Limb (tissue), 2 donors: ENCODE data around the gene TTC9B.

Experiments
- DNase-seq, 2 donors: peaks; one replicate each; pipeline ENCODE4 v3.0.0-alpha.2; 2016; ENCODE audit errors: extremely low spot score in 2 of 2

Gene TTC9B

DNA sequence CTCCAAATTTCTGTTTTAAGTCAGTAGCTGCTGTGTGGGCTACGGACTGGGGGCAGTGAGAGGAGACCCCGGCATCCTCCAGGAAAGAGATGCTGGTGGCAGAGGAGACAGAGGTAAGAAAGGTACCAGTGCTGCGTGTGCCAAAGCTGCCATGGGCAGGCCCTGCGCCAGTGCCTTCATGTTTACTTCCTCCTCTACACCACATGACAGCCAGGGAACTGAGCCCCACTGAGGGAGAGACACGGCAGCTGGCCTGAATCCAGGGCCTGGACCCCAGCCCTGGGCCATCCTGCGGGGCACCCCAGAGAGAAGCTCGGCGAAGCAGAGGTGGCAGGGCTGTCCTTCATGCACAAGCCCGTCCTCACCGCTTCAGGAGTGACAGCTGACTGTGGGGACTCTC is 31.0 kb upstream of the TTC9B start:
- no peak for DNase-seq

DNA sequence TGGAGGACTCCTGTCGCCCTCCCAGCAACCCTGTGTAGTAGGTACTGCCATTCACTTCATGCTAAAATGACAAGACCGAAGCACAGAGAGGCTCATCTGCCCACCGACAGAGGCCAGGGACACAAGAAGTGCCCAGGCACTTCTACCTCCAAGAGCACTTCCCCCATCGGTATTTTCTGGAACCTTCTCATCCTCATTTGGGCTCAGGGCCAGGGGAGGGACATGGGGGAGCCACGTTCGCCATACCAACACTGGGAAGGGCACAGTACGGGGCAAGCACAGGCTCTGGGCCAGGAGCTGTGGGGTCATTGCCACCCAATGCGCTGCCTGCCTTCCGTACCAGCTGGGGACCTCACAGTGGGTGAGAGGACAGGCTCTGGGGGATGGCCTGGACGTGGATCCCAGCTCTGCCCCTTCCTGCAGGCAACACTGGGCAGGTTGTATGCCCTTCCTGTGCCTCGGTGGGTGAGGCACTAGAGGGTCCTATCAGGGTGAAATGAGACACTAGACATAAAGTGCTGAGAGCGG is 29.6 kb upstream of the TTC9B start:
- no peak for DNase-seq

DNA sequence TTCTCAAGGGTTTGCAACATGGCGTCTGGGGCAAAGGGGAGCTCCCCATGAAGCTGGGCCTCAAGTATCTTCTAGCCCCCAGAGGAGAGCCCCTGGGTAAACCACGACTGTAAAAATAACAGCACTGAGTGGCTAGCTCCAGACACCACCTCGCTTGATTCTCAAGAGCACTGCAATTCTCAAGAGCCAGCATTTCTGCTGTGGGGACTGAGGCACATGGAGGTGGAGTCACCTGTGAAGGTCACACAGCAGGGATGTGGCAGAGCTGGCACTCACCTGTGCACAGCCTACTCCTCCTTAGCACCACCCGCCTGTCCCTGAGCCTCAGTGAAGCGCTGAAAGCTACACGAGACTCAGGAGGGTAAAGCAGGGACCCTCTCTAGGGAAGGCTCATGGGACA is 29.0 kb upstream of the TTC9B start:
- no peak for DNase-seq

DNA sequence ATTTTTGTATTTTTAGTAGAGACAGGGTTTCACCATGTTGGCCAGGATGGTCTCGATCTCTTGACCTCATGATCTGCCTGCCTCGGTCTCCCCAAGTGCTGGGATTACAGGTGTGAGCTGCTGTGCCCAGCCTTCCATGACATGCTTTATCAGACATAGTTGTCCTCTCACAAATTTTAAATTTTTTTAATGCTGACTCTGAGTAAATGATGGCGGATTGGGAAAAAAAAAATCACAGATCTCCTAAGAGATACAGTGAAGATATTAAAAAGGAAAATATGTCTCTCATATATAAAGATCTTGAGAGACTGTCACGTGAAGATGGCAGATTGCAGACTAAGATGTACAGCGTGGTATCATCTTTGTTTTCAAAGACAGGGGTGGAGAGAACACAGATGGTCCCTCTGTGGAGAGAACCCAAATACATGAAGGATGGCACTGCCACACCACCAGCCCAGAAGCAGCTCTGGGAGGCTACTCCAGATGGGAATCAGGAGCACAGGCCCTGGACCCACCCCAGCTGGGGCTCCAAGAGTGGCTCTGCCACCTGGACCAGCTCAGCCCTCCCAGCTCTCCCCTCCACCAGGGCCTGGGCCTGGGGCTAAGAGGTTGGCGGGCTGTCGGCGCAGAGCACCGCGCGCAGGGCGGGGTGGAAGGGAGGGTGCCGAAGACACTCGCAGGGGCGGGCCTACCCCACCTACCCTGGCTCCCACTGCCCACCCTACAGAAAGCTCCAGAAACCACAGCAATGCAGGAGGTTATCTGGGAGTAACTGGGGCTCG is 28.3 kb upstream of the TTC9B start:
- no peak for DNase-seq

DNA sequence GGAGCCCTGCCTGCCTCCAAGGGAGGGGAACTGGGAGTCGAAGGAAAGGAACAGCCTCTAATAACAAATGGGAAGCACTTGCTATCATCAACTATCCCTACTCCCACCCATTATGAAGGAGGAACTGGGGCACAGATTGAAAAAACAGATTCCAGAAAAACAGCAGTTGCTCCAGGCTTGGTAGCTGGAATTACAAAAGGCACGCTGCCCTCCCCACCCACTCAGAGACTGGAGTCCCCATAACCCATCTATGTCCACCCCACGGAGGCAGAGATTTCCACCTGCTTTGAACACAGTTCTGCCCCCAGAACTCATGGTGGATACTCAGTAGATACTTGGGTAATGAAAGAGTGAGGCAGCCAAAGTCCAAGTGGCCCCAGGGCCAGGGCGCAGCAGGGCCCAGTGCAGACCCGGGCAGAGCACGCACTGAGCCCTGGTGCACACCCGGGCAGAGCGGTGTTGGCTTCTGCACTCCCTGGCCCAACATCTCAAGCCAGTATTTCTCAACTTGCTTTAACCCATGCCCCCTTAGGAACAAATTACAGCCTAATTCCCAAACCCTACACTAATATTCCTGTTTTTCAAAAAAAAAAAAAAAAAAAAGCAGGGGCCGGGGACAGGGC is 27.4 kb upstream of the TTC9B start:
- DNase-seq: no peak

DNA sequence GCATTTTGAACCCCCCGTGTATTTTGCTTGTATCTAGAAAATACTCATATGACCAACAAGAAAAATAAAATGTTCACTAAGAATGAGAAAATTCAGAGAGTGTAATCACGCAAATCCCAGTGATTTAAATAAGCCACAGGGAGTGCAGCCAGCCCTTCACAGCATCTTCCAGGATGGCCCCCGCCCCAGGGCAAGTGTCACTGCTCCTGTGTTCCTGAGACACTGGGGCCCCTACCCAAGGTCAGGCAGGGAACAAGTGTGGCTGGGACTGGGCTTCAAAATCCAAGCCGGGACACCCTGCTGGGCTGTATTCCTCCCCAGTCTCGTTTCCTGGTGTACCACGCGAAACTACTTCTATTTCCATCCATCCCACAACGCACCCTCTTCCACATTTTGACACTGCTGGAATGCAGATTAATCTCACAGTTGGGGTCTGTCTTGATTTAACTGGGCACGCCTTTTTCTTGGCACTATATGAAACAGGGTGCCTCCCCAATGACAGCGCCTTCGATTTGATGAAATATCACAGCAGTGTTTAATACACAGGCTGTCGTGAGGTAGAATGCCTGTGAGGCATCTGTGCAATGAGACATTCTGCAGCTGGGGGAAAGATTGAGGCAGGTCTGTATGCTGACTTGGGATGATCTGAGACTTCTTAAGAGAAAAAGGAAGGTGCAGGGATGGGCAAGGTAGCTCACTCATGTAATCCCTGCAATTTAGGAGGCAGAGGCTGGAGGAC is 26.6 kb upstream of the TTC9B start:
- DNase-seq: no peak

DNA sequence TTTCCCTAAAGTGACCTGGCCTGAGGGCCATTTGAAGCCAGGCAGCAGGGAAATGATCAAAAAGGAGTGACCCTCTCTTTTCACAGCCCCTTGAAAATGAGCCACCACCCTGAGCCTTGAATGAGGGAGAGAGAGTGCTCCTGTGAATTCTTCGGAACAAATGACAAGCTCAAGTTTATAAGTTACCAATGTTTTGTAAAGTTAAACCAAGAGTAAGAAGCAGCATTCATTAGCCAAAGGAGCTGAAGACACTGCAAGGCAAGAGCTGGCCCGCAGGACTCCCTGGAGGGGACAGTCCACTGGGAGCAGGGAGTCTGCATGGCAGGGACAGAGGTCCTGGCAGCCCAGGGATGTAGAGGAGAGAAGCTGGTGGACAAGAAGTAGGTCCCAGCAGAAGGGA is 25.0 kb upstream of the TTC9B start:
- no peak for DNase-seq

DNA sequence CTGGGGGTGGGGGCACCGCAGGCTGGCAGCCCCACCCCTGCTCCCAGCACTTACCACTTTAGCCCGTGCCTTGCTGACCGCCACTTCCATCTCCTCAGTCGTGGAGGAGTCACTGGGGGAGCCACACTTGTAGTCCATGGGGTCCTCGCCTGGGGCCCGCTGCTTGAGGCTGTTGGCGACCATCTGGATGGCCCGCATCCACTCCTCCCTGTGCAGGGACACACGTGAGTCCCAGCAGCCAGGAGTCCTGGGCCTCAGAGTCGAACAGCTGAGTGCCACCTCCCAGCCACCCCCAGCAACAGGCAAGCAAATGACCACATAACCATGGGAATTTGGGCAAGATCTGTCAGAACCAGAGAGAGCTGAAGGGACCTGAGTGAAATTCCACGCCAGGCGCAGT is 24.3 kb upstream of the TTC9B start:
- no peak for DNase-seq

DNA sequence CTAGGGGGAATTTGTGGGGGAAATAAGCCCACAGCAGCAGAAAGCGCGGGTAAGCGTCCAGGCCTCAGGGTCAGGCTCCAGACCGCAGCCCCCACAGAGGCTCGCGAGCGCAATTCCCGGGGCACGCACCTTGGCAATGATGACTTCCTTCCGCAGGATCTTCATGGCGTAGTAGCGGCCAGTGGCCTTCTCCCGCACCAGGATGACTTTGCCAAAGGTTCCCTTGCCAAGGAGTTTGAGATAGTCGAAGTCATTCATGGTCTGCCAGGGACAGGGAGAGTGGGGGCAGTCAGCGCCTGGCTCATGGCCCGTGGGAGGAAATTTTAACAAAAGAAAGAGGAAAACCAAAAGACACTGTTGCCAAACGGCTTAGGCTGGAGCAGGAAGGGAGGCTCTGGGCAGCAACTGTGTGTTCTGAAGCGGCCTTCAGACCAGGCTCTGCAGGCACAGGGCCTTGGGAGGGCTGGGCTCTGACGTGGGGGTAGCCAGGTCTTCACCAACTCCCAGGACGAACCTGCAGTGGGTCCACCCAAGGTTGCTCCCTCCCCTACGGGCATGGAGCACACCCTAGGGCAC is 23.7 kb upstream of the TTC9B start:
- no peak for DNase-seq

DNA sequence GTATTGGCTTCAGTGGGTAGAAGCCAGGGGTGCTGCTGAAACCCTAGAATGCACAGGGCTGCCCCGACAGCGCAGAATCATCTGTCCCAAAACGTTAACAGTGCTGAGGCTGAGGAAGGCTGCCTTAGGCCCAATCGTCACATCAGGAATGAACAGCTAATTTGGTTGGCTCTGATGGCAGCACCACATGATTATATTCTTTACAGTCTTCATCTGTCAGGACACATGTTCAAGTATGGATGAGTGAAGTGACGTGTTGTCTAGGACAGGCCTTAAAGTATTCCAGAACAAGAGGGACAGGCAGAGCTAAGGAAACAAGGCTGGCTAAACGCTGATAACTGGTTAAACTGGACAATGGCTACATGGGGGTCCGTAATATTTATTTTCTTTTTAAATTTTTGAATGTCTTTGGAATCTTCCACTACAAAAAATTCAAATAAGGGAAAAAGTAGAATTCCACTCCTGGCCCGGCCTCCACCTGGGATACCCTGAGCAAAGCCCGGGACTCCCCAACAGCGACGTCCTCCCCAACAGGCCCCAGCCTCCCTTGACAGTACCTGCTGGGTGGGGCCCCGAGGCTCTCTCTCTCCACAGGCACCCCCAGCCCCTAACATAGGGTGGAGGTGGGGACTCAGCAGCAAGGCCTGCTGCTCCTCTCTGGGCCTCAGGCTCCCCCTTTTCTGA is 23.1 kb upstream of the TTC9B start:
- DNase-seq: no peak

DNA sequence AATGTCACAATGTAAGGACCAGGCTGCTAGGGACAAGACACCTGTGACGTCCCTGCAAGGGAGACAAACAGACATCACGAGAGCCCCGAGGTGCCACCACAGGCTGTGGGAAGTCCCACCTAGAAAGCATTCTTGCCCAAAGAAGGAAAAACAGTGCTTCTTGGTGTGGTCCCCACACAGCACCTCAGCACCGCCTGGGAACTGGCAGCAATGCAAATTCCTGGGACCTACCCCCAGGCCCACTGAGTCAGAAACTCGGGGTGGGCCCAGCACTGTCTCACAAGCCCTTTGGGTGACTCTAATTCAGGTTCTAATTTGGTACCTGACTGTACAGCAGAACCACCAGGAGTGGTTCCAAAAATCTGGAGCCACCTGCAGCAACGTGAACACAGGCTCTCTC is 22.1 kb upstream of the TTC9B start:
- no peak for DNase-seq

DNA sequence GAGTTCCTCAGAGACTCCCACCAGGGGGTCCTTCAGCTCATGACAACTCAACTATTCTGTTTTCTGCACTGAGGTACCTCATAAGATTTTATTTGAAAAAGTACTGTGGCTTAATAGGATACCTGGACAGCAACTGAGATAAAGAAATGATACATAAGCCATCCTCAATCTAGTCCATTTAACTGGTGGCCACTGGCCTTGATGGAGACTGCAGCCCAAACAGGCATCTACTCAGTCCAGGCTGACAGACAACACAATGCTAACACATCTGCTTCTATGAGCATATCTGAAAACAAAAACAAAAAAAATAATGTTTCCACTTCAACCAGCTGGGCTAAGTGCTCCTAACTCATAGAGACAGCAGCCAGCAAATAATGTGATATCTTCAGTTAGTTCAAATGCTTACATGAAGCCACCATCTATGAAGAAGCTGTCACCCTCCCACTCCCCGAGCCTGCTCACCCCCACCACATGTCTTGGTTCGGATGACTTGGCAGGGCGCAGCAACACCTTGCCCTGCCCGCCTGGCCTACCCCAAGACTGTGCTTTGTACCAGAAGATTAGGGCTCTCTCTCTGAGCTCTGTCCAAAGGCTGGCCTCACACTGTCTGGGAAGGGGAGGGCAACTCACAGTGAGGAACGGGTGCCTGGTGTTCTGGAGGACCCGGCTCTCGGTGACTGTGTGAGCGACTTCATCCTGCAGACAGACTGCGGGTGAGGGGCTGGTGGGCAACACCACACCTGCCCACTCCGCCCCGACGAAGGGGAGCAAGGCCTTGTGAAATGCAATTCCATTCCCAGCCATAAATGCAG is 21.4 kb upstream of the TTC9B start:
- DNase-seq: no peak

DNA sequence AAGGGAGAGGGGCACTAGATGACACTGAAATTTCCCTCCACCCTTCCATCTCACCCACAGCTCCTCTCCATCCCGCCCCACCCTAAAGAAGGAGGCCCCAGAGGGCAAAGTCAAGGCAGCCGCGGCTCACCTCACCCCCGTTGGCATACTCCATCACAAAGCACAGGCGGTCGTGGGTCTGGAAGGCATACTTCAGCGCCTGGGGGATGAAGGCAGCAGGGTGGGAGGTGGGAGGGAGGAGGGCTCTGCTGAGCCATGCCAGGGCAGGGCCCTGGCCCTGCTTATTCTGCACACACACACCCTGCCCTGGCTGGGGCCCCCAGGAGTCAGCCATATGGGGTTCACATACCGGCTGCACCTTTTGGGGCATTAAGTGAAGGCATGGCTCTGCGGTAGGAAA is 20.6 kb upstream of the TTC9B start:
- no peak for DNase-seq

DNA sequence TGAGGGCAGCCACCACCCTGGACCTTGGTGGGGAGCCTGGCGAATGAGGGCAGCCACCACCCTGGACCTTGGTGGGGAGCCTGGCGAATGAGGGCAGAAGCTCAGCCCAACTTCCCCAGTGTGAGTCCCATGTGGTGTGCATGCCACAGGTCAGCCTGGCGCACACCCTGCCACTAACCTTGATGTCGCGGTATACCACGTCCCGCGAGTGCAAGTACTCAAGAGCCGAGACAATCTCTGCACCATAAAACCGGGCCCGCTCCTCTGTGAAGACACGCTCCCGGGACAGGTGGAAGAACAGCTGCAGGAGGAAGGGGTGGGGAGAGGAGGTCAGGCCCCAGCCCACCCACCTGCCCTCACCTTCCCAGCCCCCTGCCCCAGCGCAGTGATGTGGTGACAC is 19.6 kb upstream of the TTC9B start:
- no peak for DNase-seq

DNA sequence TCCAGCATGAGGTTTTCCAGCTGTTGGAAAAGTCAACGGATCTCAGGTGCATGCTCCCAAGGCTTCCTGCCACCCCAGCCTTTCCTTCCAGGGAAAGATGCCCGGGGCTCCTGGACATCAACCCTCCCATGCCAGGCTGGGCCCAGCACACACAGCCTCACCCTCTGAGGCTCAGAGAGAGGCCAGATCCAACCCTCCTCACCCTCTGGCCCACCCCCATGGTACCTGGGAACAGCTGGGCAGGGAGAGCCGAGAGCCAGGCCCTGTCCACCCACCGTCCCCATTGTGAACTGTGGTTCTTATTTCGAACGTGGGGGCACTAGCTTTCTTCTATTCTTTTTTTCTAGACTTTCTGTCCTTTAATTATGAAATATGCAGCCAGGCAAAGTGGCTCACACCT is 18.2 kb upstream of the TTC9B start:
- DNase-seq: no peak

DNA sequence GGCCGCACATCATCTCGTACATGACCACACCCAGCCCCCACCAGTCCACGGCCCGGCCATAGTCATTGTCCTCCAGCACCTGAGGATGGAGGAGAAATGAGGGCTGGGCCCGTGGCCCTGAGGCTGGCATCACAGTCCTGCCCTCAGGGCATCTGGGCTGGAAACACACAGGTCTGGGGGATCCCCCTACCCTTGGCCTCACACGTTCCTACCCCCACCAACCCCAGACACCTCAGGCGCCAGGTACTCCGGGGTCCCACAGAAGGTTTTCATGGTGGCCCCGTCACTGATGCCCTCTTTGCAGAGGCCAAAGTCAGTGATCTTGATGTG is 17.8 kb upstream of the TTC9B start:
- no peak for DNase-seq

DNA sequence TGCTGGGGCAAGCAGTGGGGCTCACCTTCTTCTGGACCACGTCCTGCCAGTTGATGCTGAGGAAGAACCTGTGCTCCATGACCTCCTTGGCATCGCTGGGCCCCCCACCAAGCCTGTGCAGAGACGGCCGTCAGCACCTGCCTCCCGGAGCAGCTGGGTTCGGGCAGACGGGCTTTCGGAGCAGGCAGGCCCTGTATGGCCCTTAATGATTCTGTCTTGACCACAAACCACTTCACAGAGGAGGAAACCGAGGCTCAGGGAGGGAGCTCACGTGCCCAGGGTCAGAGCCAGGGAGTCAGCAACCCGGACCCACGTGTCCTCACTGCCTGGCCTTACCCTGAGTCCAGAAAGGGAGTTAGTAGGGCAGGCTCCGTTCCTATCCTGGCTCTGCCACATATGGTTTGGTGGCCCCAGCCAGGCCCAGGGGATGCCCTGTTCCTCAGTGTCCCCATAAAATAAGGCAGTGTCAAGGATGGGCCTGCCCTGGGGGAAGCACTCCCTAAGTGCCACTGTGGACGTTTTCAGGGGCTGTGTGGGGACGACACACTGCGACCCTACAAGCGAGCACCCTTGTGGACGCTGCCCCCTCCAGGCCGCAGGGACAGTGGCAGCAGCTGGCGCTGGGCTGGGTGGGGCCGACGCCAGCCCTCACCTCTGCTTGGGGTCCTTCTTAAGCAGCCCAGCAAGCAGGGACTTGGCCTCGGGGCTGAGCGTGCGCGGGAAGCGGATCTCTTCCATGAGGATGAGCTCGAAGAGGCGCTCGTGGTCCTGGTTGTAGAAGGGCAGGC is 17.2 kb upstream of the TTC9B start:
- DNase-seq: no peak

DNA sequence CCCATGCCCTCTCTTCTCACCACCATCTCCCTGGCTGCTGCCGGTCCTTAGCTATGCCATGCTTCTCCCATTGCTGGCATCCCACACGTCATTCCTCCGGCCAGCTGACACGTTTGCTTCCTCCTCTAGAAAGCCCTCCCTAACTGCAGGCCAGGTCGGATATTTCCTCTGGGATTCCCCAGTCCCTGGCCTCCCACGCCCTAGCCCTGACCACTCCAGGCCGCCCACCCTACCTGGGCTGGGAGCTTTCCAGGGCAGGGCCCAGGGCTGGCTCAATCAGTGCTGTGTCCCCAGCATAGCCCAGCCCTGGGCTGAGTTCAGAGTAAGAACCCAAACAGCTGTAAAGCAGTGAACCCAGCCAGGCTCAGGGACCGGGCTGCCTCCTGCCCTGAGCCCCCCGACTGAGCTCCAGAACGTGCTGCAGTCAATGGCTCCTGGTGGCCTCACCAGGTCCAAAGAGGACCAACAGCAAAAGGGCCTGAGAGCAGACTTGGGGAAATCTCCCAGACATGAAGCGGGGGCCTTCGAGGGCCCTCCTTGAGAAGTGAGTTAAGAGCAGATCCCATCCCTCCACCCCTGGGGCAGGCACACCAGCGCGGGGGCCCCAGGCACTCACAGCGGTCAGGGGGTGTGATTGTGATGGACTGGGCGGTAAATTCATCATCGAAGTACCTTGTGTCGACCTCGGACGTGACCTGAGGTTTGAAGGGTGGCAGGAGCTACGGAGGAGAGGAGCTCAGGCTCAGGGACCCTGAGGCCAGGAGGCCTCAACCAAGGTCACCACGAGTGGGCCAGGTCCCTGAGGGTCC is 16.4 kb upstream of the TTC9B start:
- no peak for DNase-seq

DNA sequence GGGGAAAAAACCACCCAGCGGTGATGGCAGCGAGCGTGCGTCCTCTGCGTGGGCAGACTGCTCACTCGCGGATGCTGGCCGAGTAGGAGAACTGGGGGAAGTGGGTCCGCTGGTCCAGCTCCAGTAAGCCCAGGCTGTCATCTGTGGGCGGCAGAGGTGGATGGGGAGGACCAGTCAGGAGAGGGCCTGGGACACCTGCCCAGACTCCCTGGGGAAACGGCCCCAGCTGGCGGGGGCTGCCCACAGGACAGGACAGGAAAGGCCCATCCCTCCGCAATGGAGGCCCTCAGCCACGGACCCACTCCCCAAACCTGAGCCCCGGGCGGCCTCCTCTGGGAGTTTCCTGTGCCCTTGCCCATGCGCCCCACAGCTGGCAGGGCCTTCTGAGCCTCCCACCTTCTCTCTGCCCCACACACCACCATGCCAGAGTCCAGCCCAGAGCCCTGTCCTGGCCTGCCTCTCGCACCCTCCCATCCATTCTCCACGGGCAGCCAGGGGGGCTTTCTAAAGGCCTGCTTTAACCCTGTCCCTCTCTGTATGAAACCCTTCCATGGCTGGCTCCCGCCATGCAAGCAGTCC is 15.7 kb upstream of the TTC9B start:
- no peak for DNase-seq
